ENCODE results near the gene EGFL7.
A peak's percentile ranks its signal among the peaks of the same experiment; 100 is the strongest.
"Not testable (repeated sequence)": the region's sequence is repeated elsewhere in the genome, so short reads cannot be mapped to it uniquely, and the experiment has no call there.

Gene EGFL7

GRCh38 chr9:136624184-136624951, 38.3 kb upstream of the EGFL7 start:
- DNase-seq (ENCODE audit: low spot score): no peak

GRCh38 chr9:136625101-136626065, 37.3 kb upstream of the EGFL7 start:
- DNase-seq (ENCODE audit: low spot score): peak; percentile 8

GRCh38 chr9:136626066-136626725, 36.5 kb upstream of the EGFL7 start:
- no peak for DNase-seq (ENCODE audit: low spot score)

GRCh38 chr9:136626740-136627642, 35.7 kb upstream of the EGFL7 start:
- DNase-seq (ENCODE audit: low spot score): no peak

GRCh38 chr9:136627703-136628102, 35.0 kb upstream of the EGFL7 start:
- DNase-seq (ENCODE audit: low spot score): no peak

- no peak for DNase-seq (ENCODE audit: low spot score)
These were observed 34.4 kb upstream of the EGFL7 start for GRCh38 chr9:136628268-136628667.

- DNase-seq (ENCODE audit: low spot score): no peak
These were observed 33.5 kb upstream of the EGFL7 start for GRCh38 chr9:136629001-136629878.

- DNase-seq (ENCODE audit: low spot score): no peak
These were observed 32.6 kb upstream of the EGFL7 start for GRCh38 chr9:136629879-136630661.

- DNase-seq (ENCODE audit: low spot score): no peak
These were observed 32.1 kb upstream of the EGFL7 start for GRCh38 chr9:136630662-136630992.

GRCh38 chr9:136631038-136632000, 31.4 kb upstream of the EGFL7 start:
- DNase-seq (ENCODE audit: low spot score): peak; percentile 60

GRCh38 chr9:136632072-136632471, 30.6 kb upstream of the EGFL7 start:
- not testable (repeated sequence) for DNase-seq (ENCODE audit: low spot score)

GRCh38 chr9:136632491-136633106, 30.1 kb upstream of the EGFL7 start:
- not testable (repeated sequence) for DNase-seq (ENCODE audit: low spot score)

- DNase-seq (ENCODE audit: low spot score): no peak
These were observed 27.8 kb upstream of the EGFL7 start for GRCh38 chr9:136634904-136635303.

GRCh38 chr9:136640171-136641111, 22.3 kb upstream of the EGFL7 start:
- DNase-seq (ENCODE audit: low spot score): no peak

GRCh38 chr9:136642439-136642921, 20.2 kb upstream of the EGFL7 start:
- DNase-seq (ENCODE audit: low spot score): no peak

- DNase-seq (ENCODE audit: low spot score): no peak
These were observed 18.9 kb upstream of the EGFL7 start for GRCh38 chr9:136643596-136644342.
